Measurements from ENCODE around the gene ALK.

Gene ALK

DNA sequence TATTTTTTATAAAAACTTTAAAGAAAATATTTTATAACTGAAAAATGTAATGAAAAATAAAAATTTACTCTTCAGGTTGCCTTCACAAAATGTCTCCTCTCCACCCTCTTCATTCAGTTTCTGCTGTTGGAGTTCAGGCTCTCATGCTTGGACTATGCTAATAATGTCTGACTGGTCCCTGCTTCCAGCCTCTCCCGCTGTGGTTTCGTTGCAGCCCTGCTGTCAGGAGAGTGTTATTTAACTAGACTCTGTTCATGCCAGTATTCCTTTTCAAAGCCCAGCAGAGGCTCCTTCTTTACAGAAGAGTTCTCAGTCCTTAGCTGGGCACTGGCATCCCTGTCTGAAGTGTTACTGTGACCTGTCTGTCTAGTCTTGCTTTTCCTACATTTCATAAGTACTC lies 765.8 kb downstream of the ALK start:
- no peak for DNase-seq (ENCODE audit: low spot score)

GRCh38 chr2:29154610-29155009 lies 766.8 kb downstream of the ALK start:
- no peak for DNase-seq (ENCODE audit: low spot score)

DNA sequence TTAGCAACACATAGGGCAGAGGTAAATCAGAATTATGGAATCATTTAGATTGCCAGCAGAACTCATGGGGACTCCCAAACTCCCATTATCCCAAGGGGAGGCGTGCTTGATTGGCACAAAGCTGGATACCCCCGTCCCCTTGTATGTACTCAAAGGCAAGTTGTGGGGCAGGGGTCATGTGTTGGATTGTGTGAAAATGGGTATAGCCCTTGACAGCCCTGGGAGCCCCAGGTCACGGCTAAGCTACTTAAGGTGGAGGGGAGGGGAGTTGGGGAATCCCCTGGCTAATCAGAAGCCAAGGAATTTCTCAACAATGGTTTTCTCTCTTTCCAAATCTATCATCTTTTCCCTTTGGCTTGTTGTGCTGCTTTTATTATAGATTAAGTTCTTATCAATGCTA lies 773.4 kb downstream of the ALK start:
- no peak for DNase-seq (ENCODE audit: low spot score)

- no peak for DNase-seq (ENCODE audit: low spot score)
Measured at GRCh38 chr2:29146197-29146596, 775.2 kb downstream of the ALK start.

- DNase-seq (ENCODE audit: low spot score) = no peak
Measured at GRCh38 chr2:29143657-29144056, 777.7 kb downstream of the ALK start.

All from ecto neural progenitor cell (in vitro differentiated cells).